DOHH2 (cell line): Measurements from ENCODE around the gene SLFN5.

ENCODE experiments used
- EZH2phosphoT487 ChIP-seq: fragments of 200-600 bp; sonication (generic); IDR thresholded peaks from 2 replicates; pipeline ENCODE4 v1.6.1; 2017; ENCODE audit warnings: borderline replicate concordance, mild to moderate bottlenecking, antibody characterized with exemption, low read length, moderate library complexity, mixed read lengths
- TF ChIP-seq, protein P1 (sequence below): fragments of 200-600 bp; sonication (generic); IDR thresholded peaks from one replicate; pipeline ENCODE4 v1.5.1; 2014; ENCODE audit warnings: antibody characterized with exemption, mild to moderate bottlenecking, low read depth, low read length; ENCODE audit not compliant: poor library complexity, severe bottlenecking

DNA sequence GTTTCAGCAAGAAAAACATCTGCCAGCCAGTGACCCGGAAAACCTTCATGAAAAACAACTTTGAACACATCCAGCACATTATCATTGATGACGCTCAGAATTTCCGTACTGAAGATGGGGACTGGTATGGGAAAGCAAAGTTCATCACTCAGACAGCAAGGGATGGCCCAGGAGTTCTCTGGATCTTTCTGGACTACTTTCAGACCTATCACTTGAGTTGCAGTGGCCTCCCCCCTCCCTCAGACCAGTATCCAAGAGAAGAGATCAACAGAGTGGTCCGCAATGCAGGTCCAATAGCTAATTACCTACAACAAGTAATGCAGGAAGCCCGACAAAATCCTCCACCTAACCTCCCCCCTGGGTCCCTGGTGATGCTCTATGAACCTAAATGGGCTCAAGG is 22.2 kb downstream of the SLFN5 start:
- no peak for TF ChIP-seq EZH2phosphoT487
- TF ChIP-seq, protein P1, sequence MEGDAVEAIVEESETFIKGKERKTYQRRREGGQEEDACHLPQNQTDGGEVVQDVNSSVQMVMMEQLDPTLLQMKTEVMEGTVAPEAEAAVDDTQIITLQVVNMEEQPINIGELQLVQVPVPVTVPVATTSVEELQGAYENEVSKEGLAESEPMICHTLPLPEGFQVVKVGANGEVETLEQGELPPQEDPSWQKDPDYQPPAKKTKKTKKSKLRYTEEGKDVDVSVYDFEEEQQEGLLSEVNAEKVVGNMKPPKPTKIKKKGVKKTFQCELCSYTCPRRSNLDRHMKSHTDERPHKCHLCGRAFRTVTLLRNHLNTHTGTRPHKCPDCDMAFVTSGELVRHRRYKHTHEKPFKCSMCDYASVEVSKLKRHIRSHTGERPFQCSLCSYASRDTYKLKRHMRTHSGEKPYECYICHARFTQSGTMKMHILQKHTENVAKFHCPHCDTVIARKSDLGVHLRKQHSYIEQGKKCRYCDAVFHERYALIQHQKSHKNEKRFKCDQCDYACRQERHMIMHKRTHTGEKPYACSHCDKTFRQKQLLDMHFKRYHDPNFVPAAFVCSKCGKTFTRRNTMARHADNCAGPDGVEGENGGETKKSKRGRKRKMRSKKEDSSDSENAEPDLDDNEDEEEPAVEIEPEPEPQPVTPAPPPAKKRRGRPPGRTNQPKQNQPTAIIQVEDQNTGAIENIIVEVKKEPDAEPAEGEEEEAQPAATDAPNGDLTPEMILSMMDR: no peak
